BLaER1 treated with 17β-estradiol and CSF1 and Interleukin-3, amounts not matched to agents 10 nM and 100 nM (cell line): ENCODE data around the gene NHLH1.

ENCODE experiments used
- H3K27ac ChIP-seq, 11 experiments: shearing (Covaris generic); formaldehyde crosslinking; 2 replicates each; pipeline ENCODE4 v1.8.1; 2022
- H3K27me3 ChIP-seq, 11 experiments: shearing (Covaris generic); formaldehyde crosslinking; 2 replicates each; pipeline ENCODE4 v1.8.1; 2022
- H3K36me3 ChIP-seq, 11 experiments: shearing (Covaris generic); formaldehyde crosslinking; 2 replicates each; pipeline ENCODE4 v1.8.1; 2022
- H3K4me1 ChIP-seq, 10 experiments: shearing (Covaris generic); formaldehyde crosslinking; 2 replicates each; pipeline ENCODE4 v1.8.1; 2022
- H3K4me2 ChIP-seq, 11 experiments: shearing (Covaris generic); formaldehyde crosslinking; 2 replicates each; pipeline ENCODE4 v1.8.1; 2022
- H3K4me3 ChIP-seq, 10 experiments: shearing (Covaris generic); formaldehyde crosslinking; 2 replicates each; pipeline ENCODE4 v1.8.1; 2022
- H3K9ac ChIP-seq, 11 experiments: shearing (Covaris generic); formaldehyde crosslinking; 2 replicates each; pipeline ENCODE4 v1.8.1; 2022
- H3K9me3 ChIP-seq, 11 experiments: shearing (Covaris generic); formaldehyde crosslinking; replicated peaks in 1 of 11; 2 replicates each; pipeline ENCODE4 v1.8.1; 2022
- H4K20me1 ChIP-seq, 11 experiments: shearing (Covaris generic); formaldehyde crosslinking; 2 replicates each; pipeline ENCODE4 v1.8.1; 2022
- Cebpa-rat ChIP-seq, 11 experiments: shearing (Covaris generic); IDR thresholded peaks; 2 replicates each; pipeline ENCODE4 v1.8.1; 2022

Gene NHLH1

GRCh38 chr1:160361814-160362167, 5.1 kb upstream of the NHLH1 start:
- peaks cover 21 to 51% (median 41%) of the 10 kb centered on the region in 11 experiments for H3K36me3 ChIP-seq
- H3K9ac ChIP-seq, result peak overlapping the region in 4 of 11 experiments; percentile 3 to 44 (median 22); a peak in 4 of 22 replicates
- H3K4me3 ChIP-seq, result no peak overlapping the region
- peaks cover 27 to 43% (median 37%) of the 10 kb centered on the region in 10 experiments for H3K4me1 ChIP-seq
- no peaks in the 10 kb centered on the region for H3K9me3 ChIP-seq
- H3K27ac ChIP-seq, result peak overlapping the region in 9 of 11 experiments; percentile 21 to 70 (median 45); a peak in 14 of 22 replicates
- no peaks in the 10 kb centered on the region for H3K27me3 ChIP-seq
- peak overlapping the region; percentile 27 to 75 (median 56); a peak in 20 of 22 replicates for H3K4me2 ChIP-seq
- no peak for TF ChIP-seq Cebpa-rat (IDR thresholded peaks at IDR 0.05)
- peaks cover 0 to 3% (median 0%) of the 10 kb centered on the region in 11 experiments; a peak in 3 of 22 replicates for H4K20me1 ChIP-seq

GRCh38 chr1:160362168-160362957, 4.5 kb upstream of the NHLH1 start:
- H3K4me3 ChIP-seq, result no peak overlapping the region
- TF ChIP-seq Cebpa-rat (IDR thresholded peaks at IDR 0.05), result 0 out of 22 replicates have a peak, but pooled peaks of 1 of the 11 experiments have one; percentile 31
- H3K9me3 ChIP-seq, result no peaks in the 10 kb centered on the region
- H3K9ac ChIP-seq, result peak overlapping the region in 3 of 11 experiments; percentile 3 to 44 (median 32); a peak in 5 of 22 replicates
- H3K27me3 ChIP-seq, result no peaks in the 10 kb centered on the region
- H3K36me3 ChIP-seq, result peaks cover 16 to 45% (median 36%) of the 10 kb centered on the region in 11 experiments
- no peaks in the 10 kb centered on the region; a peak in 2 of 22 replicates for H4K20me1 ChIP-seq
- H3K27ac ChIP-seq, result peak overlapping the region in 10 of 11 experiments; percentile 19 to 70 (median 41); a peak in 15 of 22 replicates
- H3K4me2 ChIP-seq, result peak overlapping the region; percentile 27 to 75 (median 56); a peak in 20 of 22 replicates
- H3K4me1 ChIP-seq, result peaks cover 27 to 43% (median 37%) of the 10 kb centered on the region in 10 experiments

- Histone ChIP-seq H3K36me3 (peaks cover 9 to 38% (median 29%) of the 10 kb centered on the region in 11 experiments), H3K4me1 (peaks cover 27 to 43% (median 38%) of the 10 kb centered on the region in 10 experiments), H3K27me3 (no peaks in the 10 kb centered on the region), H4K20me1 (peaks cover 0 to 2% (median 0%) of the 10 kb centered on the region in 11 experiments; a peak in 2 of 22 replicates), H3K4me2 (peak overlapping the region in 9 of 11 experiments; percentile 27 to 75 (median 64); a peak in 6 of 22 replicates), H3K4me3 (no peak overlapping the region), H3K9ac (no peak overlapping the region), H3K27ac (peak overlapping the region in 9 of 11 experiments; percentile 12 to 70 (median 41); a peak in 11 of 22 replicates), H3K9me3 (no peaks in the 10 kb centered on the region)
- TF ChIP-seq Cebpa-rat (IDR thresholded peaks at IDR 0.05), result no peak
Measured at GRCh38 chr1:160363010-160363409, 3.9 kb upstream of the NHLH1 start.

- peaks cover 27 to 45% (median 40%) of the 10 kb centered on the region in 10 experiments for H3K4me1 ChIP-seq
- no peaks in the 10 kb centered on the region for H3K27me3 ChIP-seq
- peaks cover 0 to 4% (median 0%) of the 10 kb centered on the region in 11 experiments; a peak in 1 of 22 replicates for H4K20me1 ChIP-seq
- H3K4me3 ChIP-seq, result no peak overlapping the region
- H3K4me2 ChIP-seq, result no peak overlapping the region
- peaks cover 0 to 27% (median 18%) of the 10 kb centered on the region in 11 experiments; a peak in 17 of 22 replicates for H3K36me3 ChIP-seq
- TF ChIP-seq Cebpa-rat (IDR thresholded peaks at IDR 0.05), result no peak
- no peaks in the 10 kb centered on the region for H3K9me3 ChIP-seq
- H3K27ac ChIP-seq, result no peak overlapping the region
- no peak overlapping the region for H3K9ac ChIP-seq
Measured at GRCh38 chr1:160363951-160364735, 2.7 kb upstream of the NHLH1 start.

- H3K4me3 ChIP-seq, result no peak overlapping the region
- TF ChIP-seq Cebpa-rat (IDR thresholded peaks at IDR 0.05), result no peak
Measured at GRCh38 chr1:160365325-160365724, 1.5 kb upstream of the NHLH1 start.

GRCh38 chr1:160367516-160367900, 637 bp downstream of the NHLH1 start:
- Histone ChIP-seq H3K9ac (no peak overlapping the region), H3K36me3 (no peaks in the 10 kb centered on the region), H3K27ac (no peak overlapping the region), H3K9me3 (no peaks in the 10 kb centered on the region), H3K4me1 (peaks cover 0 to 24% (median 15%) of the 10 kb centered on the region in 10 experiments; a peak in 16 of 20 replicates), H3K4me3 (no peak overlapping the region), H4K20me1 (peaks cover 0 to 4% (median 0%) of the 10 kb centered on the region in 11 experiments; a peak in 1 of 22 replicates), H3K4me2 (peak overlapping the region in 3 of 11 experiments; percentile 2 to 9 (median 5); a peak in 1 of 22 replicates), H3K27me3 (no peaks in the 10 kb centered on the region)
- no peak for TF ChIP-seq Cebpa-rat (IDR thresholded peaks at IDR 0.05)

More at GRCh38 chr1:160365325-160365724, 1.5 kb upstream of the NHLH1 start:
- peaks cover 0 to 4% (median 0%) of the 10 kb centered on the region in 11 experiments; a peak in 1 of 22 replicates for H4K20me1 ChIP-seq
- H3K9ac ChIP-seq, result no peak overlapping the region
- H3K4me2 ChIP-seq, result no peak overlapping the region
- H3K27ac ChIP-seq, result no peak overlapping the region
- H3K36me3 ChIP-seq, result peaks cover 0 to 17% (median 8%) of the 10 kb centered on the region in 11 experiments; a peak in 13 of 22 replicates
- H3K9me3 ChIP-seq, result no peaks in the 10 kb centered on the region
- no peaks in the 10 kb centered on the region for H3K27me3 ChIP-seq
- H3K4me1 ChIP-seq, result peaks cover 17 to 35% (median 29%) of the 10 kb centered on the region in 10 experiments

GRCh38 chr1:160367934-160368923, 1.4 kb downstream of the NHLH1 start:
- Histone ChIP-seq H3K36me3 (no peaks in the 10 kb centered on the region), H3K9me3 (no peaks in the 10 kb centered on the region), H3K4me3 (no peak overlapping the region), H3K4me1 (peaks cover 0 to 23% (median 9%) of the 10 kb centered on the region in 10 experiments; a peak in 11 of 20 replicates), H3K27ac (no peak overlapping the region), H3K27me3 (no peaks in the 10 kb centered on the region), H4K20me1 (peaks cover 0 to 4% (median 0%) of the 10 kb centered on the region in 11 experiments; a peak in 1 of 22 replicates), H3K4me2 (peak overlapping the region in 3 of 11 experiments; percentile 2 to 9 (median 5); a peak in 1 of 22 replicates), H3K9ac (no peak overlapping the region)
- TF ChIP-seq Cebpa-rat (IDR thresholded peaks at IDR 0.05), result no peak

- H3K9me3 ChIP-seq, result no peaks in the 10 kb centered on the region
- TF ChIP-seq Cebpa-rat (IDR thresholded peaks at IDR 0.05), result no peak
- H3K27me3 ChIP-seq, result no peaks in the 10 kb centered on the region
- no peak overlapping the region for H3K9ac ChIP-seq
- no peaks in the 10 kb centered on the region for H3K36me3 ChIP-seq
- peaks cover 3 to 31% (median 13%) of the 10 kb centered on the region in 10 experiments for H3K4me1 ChIP-seq
- no peak overlapping the region for H3K4me3 ChIP-seq
- no peak overlapping the region for H3K4me2 ChIP-seq
- no peak overlapping the region for H3K27ac ChIP-seq
- peaks cover 0 to 4% (median 0%) of the 10 kb centered on the region in 11 experiments; a peak in 1 of 22 replicates for H4K20me1 ChIP-seq
Measured at GRCh38 chr1:160369087-160369486, 2.2 kb downstream of the NHLH1 start.
